ENCODE measurements around the gene RMI2.
"Not testable (repeated sequence)": the region's sequence is repeated elsewhere in the genome, so short reads cannot be mapped to it uniquely, and the experiment has no call there.

RMI2 gene

DNA sequence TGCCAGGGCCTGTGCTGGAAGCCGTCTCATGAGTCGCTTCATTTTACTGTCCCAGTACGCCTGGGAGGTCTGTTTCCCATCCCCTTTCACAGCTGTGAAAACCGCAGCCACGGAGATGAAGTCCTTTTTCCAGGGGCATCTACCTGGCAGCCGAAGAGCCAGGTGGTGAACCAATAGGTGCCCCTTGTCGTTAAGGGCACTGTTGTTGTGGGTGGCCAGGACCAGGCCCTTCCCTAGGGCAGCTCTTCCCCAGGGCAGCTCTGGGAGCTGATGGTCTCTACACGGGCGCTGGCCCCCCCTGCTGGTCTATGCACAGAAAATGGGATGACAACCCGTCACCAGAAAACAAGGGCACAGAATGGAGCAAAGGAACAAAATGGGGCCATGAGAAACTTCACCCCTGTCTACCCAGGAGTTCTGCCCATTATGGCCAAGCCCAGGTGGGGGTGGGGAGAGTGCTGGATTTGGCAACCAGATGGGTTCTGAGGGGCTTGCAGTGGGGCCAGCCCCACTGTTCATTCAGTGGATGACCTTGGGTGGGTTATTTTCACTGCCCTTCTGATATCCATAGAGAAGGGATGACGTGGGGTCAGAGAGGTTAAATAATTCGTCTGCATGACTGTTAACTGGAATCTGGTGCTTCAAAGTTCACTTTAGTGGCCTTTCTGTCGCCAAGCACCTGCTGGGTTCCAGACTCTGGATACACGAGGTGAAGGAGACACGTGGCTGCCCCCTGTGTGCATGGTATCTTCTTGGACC is 11.5 kb downstream of the RMI2 start:
- peak; percentile 80 for DNase-seq (ENCODE audit: low spot score)

DNA sequence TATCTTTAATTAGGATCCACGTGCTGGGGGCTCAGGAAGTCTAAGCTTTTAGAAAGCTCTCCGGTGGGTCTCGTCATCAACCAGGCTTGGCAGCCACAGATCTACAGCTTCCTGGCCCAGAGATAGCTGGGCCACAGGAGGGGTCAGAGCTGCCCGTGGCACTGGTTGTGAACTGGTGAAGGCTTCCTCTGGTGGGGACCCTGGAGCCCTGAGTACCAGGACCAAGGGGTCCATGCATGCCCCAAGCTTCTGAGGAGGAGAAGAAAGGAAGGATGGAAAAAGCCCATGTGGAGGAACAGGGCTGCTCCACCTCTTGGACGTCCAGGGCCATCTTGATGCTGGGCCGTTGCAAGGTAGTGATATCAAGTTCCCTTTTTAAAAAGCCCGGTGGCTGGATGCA is 13.3 kb downstream of the RMI2 start:
- no peak for DNase-seq (ENCODE audit: low spot score)

DNA sequence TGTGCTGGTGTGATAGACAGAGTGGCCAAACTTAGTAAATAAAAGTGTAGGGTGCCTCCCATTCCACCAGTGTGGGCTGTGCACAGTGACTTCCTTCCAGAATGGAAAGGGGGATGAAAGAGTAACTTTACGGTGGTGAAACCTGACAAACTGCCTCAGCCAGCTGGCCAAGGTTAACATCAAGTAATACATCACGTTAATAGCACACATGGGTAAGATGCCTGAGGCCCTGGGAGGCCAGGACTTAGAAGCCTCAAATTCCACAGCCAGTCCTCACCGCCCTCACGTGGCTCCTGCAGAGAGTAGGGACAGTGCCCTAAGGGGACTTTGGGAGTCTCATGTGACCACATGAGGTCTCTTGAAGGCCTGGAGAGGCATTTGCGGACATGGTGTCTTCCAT is 14.1 kb downstream of the RMI2 start:
- no peak for DNase-seq (ENCODE audit: low spot score)

GRCh38 chr16:11360641-11361373 is 15.5 kb downstream of the RMI2 start:
- no peak for DNase-seq (ENCODE audit: low spot score)

- DNase-seq (ENCODE audit: low spot score), result no peak
Observed at GRCh38 chr16:11361701-11362451, 16.6 kb downstream of the RMI2 start.

DNA sequence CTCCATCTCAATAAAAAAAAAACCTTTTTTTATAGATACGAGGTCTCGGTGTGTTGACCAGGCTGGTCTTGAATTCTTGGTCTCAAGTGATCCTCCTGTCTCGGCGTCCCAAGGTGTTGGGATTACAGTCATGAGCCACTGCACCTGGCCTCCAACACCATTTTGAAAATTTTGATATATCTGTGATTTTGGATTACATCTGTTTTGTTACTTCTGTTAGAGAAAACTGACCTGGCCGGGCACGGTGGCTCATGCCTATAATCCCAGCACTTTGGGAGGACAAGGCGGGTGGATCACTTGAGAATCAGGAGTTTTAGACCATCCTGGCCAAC is 18.6 kb downstream of the RMI2 start:
- DNase-seq (ENCODE audit: low spot score), result no peak

DNA sequence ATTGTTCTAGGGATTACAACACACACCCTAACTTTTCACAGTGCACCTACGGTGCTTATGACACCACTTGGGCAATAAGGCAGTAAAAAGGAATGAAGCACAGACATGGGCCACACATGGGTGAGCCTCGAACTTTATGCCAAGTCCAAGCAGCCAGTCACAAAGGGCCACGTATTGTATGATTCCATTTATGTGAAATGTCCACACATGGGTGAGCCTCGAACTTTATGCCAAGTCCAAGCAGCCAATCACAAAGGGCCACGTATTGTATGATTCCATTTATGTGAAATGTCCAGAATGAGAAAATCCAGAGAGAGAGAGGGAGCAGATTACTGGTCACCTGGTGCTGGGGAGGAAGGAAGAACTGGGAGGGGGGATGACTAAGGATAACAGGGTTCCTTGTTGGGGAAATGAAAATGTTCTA is 22.2 kb downstream of the RMI2 start:
- DNase-seq (ENCODE audit: low spot score), result no peak

DNA sequence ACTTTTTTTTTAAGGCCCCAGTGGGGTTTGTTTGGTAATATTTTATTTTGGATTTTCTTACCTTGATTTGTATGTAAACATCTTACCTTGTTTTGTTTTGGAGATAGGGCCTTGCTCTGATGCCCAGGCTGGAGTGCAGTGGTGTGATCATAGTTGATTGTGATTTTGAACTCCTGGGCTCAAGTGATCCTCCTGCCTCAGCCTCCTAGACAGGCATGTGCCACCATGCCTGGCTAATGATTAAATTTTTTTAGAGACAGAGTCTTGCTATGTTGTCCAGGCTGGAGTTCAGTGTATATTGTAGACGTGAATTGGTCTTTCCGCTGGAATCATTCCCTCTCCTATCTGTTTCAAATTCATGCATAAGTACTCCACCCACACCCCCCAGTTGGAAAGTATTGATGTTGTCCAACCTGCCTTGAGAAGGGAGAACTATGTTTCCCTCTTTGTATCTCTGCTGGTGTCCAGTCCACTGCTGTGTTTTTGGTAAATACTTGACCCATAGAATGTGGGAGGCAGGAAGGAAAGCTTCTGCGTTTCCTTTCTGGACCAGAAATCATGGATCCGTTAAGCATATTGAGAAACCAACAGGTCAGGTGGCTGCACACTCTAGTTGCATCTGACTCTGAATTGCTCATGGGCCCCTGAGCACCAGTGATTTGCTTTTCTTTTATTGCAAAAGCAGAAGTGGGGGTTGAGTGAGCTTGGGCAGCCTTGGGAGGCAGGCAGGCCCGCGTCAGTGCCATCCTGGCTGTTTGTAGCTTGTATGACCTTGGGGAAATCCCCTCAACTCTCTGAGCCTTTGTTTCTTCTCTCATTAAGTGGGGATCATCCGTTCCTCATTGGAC is 25.0 kb downstream of the RMI2 start:
- DNase-seq (ENCODE audit: low spot score), result no peak

DNA sequence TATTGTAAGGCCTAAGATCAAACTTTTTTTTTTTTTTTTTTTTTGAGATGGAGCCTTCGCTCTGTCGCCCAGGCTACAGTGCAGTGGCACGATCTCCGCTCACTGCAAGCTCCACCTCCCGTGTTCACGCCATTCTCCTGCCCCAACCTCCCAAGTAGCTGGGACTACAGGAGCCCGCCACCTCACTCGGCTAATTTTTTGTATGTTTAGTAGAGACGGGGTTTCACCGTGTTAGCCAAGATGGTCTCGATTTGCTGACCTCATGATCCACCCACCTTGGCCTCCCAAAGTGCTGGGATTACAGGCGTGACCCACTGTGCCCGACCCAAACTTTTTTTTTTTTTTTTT is 25.6 kb downstream of the RMI2 start:
- DNase-seq (ENCODE audit: low spot score), result not testable (repeated sequence)

DNA sequence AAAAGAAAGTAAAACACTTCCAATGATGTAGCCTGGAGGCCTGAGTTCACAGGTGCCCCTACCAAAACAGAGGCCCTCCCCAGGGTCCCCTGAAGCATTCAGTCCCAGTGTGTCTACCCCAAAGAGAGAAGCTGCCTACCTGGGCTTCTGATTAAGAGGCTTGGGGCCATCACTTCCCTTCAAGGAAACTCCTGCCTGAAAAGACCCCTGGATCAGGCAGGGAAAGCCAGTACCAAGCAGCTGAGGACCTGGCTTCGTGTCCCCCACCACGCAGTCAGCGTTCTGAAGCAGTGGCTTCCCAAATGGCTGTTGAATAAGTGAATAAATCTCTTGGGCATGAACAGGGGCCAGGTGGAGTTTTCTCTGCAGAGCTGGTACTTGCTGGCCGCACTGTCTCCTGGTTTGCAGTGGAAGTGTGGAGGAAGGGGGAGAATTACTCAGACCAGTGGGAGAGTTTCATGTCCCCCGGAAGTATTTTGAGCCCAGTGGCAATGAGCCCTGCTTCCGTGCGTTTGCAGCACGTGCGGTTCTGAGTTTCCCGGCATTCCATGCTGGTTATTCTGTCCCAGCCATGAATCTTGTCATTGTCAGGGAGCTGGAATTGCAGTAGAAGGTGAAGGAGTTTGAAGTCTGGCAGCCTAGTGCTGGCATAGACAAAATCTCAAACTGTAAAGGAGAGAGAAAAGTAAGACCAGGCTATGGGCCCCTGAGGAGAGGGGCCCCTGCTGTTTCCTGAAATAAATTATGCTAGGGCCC is 27.0 kb downstream of the RMI2 start:
- DNase-seq (ENCODE audit: low spot score), result no peak

GRCh38 chr16:11372829-11373306 is 27.6 kb downstream of the RMI2 start:
- no peak for DNase-seq (ENCODE audit: low spot score)

GRCh38 chr16:11374255-11374654 is 29.0 kb downstream of the RMI2 start:
- DNase-seq (ENCODE audit: low spot score), result no peak

DNA sequence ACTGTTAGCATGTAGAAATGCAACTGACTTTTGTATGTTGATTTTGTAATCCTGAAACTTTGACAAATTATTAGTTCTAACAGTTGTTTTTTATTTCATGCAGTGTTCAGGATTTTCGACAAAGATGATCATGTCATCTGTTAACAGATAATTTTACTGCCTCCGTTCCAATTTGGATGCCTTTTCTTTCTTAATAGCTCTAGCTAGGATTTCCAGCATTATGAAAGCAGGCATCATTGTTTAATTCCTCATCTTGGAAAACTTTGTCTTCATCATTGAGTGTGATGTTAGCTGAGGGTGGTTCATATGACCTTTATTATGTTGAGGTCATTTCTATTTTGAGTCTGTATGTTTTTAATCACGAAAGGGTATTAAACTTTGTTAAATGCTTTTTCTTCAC is 31.9 kb downstream of the RMI2 start:
- DNase-seq (ENCODE audit: low spot score), result no peak

- not testable (repeated sequence) for DNase-seq (ENCODE audit: low spot score)
Observed at GRCh38 chr16:11378951-11379350, 33.7 kb downstream of the RMI2 start.

- DNase-seq (ENCODE audit: low spot score), result no peak
Observed at GRCh38 chr16:11379420-11379819, 34.2 kb downstream of the RMI2 start.

DNA sequence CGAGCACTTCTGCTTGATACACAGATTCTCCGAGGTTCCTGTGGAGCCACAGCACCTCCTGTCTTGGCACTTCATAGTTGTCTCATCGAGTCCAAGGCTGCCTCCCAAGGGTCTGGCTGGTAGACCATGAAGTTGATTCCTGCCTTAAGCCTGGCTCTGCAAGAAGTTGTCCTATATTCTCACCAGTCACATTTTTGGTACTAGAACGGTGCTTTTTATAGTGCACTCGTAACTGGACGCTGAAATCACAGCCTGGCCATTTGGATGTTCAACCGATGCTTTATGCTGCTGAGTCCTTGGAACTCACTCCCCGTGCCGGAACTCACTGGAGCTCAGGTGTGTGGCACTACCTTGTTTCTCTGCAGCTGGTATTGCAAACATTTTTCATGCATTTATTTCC is 35.6 kb downstream of the RMI2 start:
- DNase-seq (ENCODE audit: low spot score), result no peak

DNA sequence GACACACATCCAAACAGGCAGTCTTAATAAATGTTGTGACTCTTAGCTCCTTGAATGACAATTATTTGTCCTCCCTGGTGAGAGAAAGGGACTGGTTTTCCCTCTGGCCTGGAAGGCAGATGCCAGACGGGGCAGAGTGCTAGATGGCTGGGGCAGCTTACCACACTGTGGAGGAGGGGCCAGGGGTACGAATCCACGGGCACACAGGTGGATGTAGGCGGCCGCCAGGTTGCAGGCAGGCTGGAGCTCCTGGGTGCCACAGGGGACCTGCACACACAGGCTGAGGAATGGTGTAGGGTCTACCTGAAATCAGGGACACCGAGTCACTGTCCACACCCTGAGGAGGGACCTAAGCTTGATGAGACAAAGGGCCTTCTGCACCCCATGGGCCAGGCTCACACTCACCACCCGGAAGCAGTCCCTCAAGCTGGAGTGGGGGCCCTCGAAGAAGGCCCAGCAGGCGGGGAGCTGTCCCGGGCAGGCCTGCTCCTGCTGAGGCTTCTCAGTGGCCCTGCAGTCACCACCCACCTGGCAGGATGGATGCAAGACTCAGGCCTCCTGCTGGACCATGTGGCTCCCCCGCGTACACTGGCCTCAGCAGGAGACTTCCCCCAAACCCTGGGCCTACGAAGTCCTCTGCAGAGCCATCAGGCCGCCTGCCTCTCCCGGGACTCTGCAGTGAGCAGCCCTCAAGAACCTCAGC is 38.4 kb downstream of the RMI2 start:
- no peak for DNase-seq (ENCODE audit: low spot score)

GRCh38 chr16:11384184-11384955 is 39.1 kb downstream of the RMI2 start:
- DNase-seq (ENCODE audit: low spot score), result no peak

DNA sequence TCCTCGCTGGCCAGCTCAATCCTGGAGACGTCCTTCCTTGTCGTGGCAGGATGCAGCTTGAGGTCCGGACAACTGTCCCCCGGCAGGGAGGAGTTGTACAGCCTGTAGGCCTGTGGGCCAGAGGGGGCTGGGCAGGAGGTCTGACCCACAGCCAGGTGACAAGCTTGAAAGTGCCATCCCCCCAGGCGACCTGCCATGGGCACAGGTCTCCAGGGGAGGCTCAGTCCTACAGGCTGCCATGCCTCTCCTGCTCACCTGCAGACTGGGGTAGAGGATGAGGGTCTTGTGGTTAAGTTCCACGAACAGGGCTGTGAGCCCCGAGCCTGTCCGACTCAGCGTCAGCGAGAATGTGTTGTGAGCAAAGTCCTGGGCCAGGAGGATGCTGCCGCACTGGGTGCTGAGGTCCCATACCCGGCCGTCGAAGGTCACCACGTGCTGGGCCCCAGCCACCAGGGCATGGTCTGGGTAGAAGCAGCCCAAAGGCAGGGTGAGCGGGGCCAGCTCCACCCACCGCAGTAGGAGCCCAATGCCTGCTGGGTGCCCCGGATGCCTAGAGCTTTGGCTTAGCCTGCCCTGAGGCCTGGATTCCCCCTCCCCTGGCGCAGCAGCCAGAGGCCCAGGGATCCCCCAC is 39.8 kb downstream of the RMI2 start:
- no peak for DNase-seq (ENCODE audit: low spot score)

All from HuH-7 (cell line).